DMS53 (cell line): Measurements from ENCODE around the gene CRACR2B.

Source experiments
- DNase-seq: peaks from one replicate; lab custom pipeline; 2025; lab: John Stamatoyannopoulos, UW

CRACR2B gene

DNA sequence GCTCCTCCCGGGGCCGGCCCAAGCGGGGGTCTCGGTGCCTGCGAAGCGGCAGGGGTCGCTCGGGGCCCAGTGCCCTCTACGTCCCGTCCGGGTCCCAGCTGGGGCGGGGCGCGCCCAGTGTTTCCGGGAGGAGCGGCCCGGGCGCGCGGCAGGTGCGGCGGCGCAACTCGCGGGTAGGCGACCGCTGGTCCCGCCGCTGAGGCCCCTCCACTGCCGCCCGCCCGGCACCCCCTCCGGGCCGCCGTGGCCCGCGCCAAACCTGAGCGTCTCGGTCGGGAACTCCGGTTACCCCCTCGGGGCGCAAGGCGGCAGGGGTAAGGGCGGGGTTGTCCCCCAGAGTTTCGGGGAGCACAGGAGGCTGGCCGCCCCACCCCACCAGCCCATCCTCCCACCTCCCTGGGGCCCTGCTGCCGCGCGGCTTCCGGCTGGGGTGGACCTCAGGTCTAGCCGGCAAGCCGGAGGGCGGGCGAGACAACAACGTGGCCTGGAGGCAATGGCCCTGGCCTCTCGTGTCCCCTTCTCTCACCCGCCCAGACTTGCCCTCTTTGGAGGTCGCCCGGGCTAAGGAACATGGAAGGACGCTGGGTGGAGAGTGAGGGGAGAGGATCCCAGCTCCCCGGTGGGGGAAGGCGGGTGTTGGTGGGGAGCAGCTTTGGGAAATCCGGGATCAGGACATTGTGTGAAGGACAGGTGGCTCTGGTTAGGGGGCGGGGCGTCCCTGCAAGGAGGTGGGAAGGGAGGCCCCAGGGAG is 398 bp upstream of the CRACR2B start:
- peak; percentile 93 for DNase-seq

DNA sequence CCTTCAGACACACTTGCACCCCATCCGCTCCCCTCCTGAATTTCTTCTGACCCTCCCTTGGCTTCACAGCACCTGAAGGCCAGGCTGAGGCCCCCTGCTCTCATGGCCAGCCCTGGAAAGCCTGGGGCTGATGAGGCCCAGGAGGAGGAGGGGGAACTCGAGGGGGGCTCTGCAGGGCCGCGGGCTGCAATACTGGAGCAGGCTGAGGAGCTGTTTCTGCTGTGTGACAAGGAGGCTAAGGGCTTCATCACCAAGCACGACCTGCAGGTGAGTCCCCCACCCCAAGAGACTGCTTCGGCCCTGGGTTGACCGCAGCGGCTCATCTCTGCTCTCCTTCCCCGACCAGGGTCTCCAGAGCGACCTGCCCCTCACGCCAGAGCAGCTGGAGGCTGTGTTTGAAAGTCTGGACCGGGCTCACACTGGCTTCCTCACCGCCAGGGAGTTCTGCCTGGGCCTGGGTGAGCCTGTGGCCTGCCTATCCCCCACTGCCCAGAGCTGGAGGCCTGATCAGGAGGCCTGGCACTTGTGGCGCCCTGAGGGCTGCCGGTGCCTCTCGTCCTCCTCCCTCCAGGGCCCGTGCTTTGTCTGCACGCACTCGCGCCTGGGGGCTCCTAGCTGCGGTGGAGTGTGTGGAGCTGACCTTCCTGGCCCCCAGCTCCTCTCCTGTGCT is 922 bp downstream of the CRACR2B start:
- DNase-seq = no peak

DNA sequence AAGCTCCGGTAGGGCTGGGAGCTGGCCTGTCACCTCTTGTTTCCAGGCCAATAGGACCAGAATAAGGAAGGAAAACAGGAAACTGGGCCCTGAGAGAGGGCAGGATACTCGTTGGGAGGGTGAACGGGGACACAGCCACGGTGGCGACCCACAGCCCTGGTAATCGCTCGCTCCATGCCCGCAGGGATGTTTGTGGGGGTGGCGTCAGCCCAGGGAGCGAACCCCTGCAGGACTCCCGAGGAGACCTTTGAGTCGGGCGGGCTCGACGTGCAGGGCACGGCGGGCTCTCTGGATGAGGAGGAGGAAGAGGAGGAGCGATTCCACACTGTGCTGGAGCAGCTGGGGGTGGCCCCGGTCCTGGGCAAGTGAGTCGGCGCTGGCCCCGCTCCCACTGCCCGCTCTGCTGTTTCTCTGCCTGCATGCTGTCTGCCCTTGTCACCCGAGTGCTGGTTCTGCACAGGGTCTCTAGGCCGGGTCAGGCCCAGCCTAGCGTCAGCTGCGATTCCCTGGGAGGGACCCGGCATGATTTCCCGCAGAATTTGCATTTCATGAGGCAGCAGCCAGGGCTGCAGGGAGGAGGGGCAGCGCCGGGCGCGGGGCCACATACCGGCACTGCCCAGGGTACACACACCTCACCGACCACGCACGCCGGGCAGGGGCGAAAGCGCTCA is 1.6 kb downstream of the CRACR2B start:
- DNase-seq = peak; percentile 86

DNA sequence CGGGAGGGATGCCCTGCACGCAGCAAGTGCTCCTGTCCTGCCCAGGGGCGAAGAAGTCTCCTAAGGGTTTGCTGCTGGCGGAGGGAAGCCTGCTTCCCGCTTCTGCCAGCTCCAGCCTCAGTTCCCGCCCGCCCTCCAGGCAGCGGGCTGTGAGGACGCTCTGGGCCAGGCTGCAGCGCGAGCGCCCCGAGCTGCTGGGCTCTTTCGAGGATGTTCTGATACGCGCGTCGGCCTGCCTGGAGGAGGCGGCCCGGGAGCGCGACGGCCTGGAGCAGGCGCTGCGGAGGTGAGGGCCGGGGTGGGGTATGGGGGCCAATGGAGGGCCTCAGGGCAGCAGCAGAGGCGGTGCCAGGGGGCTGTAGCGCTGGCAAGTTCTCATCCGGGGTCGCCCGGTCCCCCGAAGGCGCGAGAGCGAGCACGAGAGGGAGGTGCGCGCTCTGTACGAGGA is 2.2 kb downstream of the CRACR2B start:
- peak; percentile 86 for DNase-seq

DNA sequence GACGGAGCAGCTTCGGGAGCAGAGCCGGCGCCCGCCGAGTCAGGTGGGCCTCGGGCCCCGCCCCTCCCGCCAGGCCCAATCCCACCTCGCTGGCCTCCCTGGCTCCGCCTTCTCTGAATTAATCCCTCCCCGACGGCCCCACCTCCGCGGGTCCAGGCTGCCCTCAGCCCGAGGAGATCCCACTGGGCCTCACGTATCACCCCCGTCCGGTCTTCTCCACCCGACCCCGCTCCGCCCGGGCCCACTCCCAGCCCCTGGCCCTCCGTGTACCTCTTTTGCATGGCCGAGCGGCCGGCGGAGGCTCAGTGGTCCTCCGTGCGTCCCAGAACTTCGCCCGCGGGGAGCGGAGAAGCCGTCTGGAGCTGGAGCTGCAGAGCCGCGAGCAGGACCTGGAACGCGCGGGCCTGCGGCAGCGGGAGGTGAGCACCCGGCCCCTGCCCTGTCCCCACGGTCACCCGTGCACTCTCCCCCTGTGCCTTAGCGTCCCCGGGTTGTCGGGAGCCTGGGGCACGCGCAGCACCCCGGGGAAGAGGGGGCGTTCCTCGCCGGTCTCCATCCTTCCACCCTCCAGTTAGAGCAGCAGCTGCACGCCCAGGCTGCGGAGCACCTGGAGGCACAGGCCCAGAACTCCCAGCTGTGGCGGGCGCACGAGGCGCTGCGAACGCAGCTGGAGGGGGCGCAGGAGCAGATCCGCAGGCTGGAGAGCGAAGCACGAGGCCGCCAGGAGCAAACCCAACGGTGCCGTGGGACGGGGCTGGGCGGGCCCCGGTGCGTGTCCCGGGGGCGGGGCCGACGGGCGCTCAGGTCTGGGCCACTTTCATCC is 2.8 kb downstream of the CRACR2B start:
- DNase-seq = peak; percentile 97

DNA sequence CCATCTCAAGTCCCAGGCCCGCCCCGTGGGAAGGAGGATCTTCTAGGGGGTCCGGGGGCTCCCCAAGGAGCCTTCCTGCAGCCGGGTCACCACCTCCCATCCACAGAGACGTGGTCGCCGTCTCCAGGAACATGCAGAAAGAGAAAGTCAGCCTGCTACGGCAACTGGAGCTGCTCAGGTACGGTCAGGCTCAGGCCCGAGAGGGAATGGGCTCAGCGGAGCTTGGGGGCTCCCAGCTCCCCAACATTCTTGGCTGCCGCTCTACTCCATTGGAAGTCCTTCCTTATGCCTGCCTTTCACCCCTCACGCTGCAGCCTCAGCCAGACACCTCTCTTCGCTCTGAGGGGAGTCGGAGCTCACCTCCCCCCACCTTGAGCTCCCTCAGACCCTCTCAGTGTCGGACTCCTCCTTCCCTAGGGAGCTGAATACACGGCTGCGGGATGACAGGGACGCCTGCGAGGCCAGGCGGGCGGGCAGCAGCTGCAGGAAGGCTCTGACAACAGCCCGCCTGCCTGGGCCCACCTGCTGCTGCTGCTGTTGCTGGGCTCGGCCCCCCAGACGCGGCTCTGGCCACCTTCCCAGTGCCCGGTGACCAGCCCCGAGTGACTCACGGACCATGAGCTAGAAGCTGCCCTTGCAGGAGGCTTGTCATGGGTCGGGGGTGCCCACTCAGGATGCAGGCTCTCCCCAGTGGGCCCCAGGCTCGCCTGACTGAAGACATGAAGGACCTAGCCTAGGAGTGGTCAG is 3.6 kb downstream of the CRACR2B start:
- DNase-seq = peak; percentile 72

DNA sequence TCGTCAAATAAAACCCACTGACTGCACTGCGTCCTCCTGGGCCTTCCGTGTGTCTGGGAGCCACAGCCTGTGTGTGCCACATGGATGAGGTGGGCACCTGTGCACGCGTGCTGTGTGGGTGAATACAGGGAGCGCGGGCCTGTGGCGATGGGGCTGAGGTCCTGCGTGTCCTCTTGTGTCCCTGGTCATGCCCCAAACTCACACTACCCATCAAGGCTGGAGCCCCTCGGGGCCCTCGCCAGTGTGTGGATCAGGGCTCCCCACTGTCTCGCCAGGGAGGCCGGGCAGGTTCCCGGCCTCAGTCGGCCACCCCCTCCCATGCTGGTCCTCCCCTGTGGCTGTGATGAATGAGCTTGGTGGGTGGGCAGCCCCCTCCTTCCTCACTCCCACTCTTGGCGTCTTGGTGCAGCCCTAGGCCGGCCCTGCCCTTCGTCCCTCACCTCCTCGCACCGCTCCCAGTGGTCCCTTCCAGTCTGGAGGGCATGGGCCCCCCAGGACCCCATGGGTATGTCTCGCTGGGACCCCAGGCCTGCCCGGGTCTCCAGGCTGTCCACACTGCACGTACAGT is 4.3 kb downstream of the CRACR2B start:
- no peak for DNase-seq

DNA sequence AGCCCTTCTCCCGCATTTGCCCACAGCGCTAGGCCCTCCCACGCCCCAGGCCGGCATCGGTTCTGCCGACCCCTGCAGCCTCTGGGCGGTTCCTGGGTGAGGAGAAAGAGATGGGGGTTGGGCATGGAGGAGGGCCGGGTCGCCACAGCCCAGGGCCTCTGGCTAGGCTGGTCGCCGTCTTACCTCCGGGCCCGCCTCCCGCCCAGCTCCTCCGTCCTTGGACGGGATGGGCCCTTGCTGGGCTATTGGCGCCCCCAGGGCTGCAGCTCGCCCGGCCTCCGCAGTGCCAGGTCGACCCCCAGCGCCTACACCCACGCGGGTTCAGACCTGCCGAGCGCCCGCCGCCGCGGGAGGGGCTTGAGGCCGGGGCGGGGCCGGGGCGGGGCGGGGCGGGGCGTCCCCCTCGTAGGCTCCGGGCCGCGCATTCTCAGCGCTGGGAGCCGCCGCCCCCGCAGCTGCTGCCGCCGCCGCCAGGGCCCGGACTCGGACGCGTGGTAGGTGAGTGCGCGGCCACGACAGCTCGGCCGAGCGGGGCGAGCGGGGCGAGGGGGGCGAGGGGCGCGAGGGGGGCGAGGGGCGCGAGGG is 4.9 kb downstream of the CRACR2B start, which contains the start of gene CD151:
TSS of gene CD151 (plus strand) at position 424 of the 585 bp plus-strand sequence. CDS start 3,118 bp downstream, outside the sequence.
- peak; percentile 90 for DNase-seq

DNA sequence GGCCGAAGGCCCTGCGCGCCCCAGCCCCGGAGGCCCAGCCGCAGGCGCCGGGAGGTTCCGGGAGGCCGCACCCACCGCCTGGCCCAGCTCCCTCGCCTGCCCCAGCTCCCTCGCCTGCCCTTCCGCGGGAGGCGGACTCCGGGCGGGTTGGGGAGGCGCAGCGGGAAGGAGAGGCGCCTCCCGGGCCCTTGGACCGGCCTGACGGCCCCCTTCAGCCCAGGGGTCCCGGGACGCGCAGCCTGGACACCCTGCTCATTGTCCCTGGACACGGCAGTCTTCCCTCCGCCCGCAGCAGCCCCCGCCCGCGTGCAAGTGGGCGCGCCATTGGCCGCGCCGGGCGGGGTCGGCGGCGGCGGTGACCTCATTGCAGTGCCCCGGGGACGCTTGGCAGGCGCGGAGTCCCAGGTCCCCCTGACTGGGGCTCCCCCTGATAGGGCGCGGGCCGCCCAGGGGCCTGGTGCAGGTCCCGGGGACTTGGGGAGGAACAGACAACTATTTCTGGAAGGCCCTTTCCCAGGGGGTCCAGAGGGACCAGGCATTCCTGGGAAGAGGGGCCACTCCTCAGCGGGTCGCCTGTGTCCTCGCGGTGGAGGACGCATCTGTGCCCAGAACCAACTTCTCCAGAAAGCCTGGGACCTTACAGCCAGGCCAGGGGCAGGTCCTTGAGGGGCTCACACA is 5.5 kb downstream of the CRACR2B start:
- DNase-seq = peak; percentile 90

DNA sequence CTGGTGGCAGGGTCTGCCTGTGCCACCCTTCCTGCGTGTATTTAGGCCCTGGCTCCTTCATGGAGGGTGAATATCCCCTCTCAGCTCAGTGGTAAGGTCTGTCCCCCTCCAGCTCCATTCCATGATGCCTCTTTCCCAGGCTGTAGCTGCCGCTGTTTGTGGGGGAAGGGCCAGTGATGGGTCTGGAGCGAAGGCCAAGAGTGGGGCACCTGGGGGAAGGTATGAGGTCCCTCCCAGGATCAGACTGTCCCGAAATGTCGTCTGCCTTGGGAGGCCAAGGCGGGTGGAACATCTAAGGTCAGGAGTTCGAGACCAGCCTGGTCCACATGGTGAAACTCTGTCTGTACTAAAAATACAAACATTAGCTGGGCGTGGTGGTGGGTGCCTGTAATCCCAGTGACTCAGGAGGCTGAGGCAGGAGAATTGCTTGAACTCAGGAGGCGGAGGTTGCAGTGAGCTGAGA is 6.2 kb downstream of the CRACR2B start:
- no peak for DNase-seq

DNA sequence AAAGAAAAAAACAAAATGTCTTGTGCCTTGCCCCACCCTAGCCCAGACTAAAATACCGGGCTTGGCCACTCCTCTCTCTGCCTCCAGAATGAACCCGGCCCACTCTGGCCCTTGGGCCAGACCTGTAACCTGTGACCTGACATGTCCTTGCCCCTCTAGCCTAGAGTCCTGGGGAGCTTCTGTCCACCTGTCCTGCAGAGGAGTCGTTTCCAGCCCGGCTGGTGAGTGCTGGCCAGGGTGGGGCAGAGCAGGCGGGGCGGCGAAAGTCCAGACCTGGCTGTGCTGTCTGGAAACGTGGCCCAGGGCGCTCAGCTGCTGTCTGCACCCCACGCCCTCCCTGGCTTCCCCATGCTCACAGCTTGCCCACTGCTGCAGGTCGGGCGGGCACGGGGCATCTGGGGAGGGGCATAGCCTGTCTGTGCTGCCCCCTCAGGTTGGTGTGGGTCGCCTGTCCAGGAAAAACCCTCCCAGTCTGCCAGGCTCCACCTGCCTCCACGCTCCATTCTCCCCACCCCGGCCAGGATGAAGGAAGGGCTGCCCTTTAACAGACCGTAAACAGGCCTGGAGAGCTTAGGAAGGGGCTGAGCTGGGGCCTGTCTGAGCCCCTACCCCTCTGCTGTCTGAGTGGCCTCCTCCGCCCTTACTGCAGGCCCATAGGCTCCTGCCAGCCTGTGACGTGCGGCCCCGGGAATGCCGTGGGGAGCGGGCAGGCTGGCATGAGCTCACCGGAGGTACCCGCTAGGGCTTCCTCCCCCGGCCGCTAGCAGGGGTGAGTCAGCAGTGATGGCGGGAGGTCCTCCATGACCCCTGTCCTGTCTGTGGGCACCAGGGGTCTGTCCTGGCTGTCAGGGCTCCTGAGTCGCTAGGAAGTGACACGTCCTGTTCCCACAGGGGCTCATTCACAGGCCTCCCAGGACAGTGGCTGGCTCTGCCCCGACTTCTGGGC is 6.9 kb downstream of the CRACR2B start:
- peak; percentile 51 for DNase-seq

DNA sequence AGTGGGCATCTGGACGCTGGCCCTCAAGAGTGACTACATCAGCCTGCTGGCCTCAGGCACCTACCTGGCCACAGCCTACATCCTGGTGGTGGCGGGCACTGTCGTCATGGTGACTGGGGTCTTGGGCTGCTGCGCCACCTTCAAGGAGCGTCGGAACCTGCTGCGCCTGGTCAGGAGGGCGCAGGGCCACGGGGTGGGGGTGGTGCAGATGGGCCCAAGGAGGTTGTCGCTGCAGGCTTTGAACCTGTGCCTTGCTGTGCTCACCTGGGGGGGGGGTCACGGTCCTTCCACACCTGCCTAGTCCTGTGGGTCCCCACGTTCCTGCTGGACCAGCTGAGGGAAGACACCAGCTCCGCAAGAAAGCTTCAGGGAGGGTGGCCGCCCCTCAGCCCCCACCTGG is 8.6 kb downstream of the CRACR2B start:
- DNase-seq = no peak

DNA sequence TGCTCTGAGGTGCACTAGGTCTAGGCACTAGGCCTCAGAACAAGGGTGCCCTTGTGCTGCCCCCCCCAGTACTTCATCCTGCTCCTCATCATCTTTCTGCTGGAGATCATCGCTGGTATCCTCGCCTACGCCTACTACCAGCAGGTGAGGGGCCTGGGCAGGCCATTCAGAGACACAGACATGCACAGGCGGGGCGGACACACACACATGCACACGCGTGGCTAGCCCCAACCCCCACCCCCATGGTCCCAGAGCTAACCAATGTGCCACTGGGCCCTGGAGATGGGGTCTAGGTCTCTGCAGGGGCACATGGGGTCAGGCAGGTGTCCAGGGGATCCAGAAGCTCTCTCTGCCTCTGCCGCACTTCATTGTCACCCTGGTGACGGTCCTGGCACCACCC is 9.0 kb downstream of the CRACR2B start:
- no peak for DNase-seq

DNA sequence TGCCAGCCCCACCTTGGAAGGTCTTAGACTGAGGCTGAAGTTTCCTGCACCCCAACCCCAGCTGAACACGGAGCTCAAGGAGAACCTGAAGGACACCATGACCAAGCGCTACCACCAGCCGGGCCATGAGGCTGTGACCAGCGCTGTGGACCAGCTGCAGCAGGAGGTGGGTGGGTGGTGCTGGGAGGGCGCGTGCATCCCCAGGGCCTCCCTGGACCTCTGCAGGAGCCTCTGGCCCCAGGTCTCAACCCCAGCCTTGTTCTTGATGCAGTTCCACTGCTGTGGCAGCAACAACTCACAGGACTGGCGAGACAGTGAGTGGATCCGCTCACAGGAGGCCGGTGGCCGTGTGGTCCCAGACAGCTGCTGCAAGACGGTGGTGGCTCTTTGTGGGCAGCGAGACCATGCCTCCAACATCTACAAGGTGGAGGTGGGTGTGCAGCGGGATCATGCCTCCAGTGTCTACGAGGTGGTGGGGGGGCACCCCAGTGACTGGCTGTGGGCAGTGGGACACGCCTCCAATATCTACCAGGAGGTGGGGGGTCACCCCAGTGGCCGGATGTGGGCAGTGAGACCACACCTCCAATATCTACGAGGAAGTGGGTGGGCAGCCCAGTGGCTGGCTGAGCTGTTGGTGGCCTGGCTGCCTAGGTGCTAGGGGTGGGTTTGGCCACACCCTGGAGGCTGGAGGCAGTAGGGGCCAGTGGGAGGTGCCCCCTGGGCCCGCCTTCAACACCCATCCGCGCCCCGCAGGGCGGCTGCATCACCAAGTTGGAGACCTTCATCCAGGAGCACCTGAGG is 9.7 kb downstream of the CRACR2B start:
- DNase-seq = no peak

DNA sequence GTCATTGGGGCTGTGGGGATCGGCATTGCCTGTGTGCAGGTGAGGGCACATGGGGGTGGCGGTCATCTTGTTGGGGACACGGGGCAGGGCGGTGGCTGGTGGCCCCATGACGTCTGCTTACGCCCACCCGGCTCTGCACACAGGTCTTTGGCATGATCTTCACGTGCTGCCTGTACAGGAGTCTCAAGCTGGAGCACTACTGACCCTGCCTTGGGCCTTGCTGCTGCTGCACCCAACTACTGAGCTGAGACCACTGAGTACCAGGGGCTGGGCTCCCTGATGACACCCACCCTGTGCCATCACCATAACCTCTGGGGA is 10.2 kb downstream of the CRACR2B start:
- no peak for DNase-seq

DNA sequence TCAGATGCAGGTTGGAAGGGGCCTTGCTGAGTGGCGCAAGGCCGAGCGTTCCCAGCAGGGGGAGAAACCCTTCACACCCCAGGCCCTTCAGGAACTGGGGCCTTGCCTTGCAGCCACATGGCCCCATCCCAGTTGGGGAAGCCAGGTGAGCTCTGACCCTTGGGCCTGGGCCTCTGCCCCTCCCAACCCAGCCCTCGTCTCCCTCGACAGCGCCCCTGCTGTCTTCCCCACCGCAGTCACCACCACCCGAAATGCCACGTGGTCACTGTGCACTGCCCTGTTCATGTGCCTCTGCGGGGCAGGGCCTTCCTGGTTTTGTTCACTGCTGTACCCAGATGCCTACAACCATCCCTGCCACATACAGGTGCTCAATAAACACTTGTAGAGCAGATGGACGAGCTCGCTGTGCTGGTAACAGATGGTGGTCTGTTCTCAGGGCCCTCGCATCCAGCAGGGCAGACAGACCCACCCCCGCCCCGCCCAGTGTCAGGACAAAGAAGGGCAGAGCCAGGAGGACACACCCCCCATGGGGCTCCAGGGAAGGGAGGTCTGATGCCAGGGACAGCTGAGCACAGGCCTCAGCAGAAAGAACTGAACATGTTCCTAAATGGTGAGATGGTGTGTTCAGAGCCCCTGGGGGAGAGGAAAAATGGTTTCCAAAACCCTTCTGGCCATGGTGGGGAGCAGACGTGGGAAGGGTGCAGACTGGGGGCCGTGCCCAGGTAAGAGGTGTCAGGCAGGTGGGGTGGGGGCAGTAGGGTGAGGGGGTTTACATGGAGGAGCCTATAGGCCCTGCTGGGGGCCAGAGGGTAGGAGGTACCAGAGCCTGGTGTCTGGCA is 10.9 kb downstream of the CRACR2B start:
- DNase-seq = peak; percentile 56

DNA sequence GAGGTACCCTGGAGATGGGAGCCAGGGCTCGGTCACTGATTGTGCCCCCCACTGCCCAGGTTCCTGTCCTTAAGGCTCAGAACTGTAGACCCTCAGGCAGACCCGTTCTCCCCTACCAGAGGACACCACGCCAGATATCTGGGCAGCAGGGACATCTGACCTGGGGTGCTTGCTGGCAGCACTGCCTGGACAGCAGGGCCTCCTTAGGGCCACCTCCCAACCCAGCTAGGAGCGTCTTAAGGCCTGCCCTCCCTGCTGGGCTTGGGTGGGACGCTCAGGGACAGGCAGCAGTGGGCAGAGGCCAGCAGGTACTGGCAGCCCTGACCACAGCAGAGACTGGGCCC is 11.5 kb downstream of the CRACR2B start:
- DNase-seq = no peak
